IMR-90 (cell line): Measurements from ENCODE around the gene RNF213. TPM values are rescaled to one million over a fixed set of nuclear protein-coding genes. Genes with fewer than 3 reads are reported as not detected.

ENCODE experiments used
- ATAC-seq: fragments of 200-7000 bp; cut with Tn5 transposase; 2 replicates; pipeline ENCODE4 v1.9.1; 2020; ENCODE audit warnings: low read depth, mild to moderate bottlenecking, moderate library complexity
- BruUV-seq: library from RNA; stranded (reverse); fragments of 400-500 nt; replicated peaks from 2 replicates; lab custom pipeline; 2021; lab: Mats Ljungman, UMichigan
- CTCF ChIA-PET: fragments of 300-600 bp; formaldehyde crosslinking; extraction: SDS; loops from one replicate; lab custom pipeline; 2021; ENCODE audit warnings: antibody characterized with exemption; lab: Yijun Ruan, JAX
- POLR2A ChIA-PET: fragments of 300-600 bp; sonication (Branson Sonifier 250); formaldehyde crosslinking; loops from one replicate; lab custom pipeline; 2022; ENCODE audit warnings: antibody characterized with exemption; ENCODE audit not compliant: unreplicated experiment; lab: Charles Lee
- DNase-seq: peaks from one replicate; pipeline ENCODE4 v3.0.0; 2013
- H2AFZ ChIP-seq: replicated peaks from 2 replicates; pipeline ENCODE3; 2013; ENCODE audit warnings: low read length, mild to moderate bottlenecking; ENCODE audit not compliant: poor library complexity
- H2AK5ac ChIP-seq: 2 replicates; pipeline ENCODE4 v1.6.1; 2013; ENCODE audit warnings: low read depth, low read length, inconsistent platforms
- H2AK9ac ChIP-seq: replicated peaks from 2 replicates; pipeline ENCODE3; 2013; ENCODE audit warnings: mild to moderate bottlenecking, low read depth, low read length, moderate library complexity; ENCODE audit not compliant: poor library complexity
- H2BK120ac ChIP-seq: 2 replicates; pipeline ENCODE4 v1.6.1; 2013; ENCODE audit warnings: low read depth, low read length, inconsistent platforms
- H2BK15ac ChIP-seq: 3 replicates; pipeline ENCODE4 v1.6.1; 2013; ENCODE audit warnings: low read depth, low read length, inconsistent platforms
- H2BK20ac ChIP-seq: 2 replicates; pipeline ENCODE4 v1.6.1; 2013; ENCODE audit warnings: low read depth, mild to moderate bottlenecking, inconsistent platforms, low read length, moderate library complexity
- H2BK5ac ChIP-seq: 2 replicates; pipeline ENCODE4 v1.6.1; 2013; ENCODE audit warnings: mild to moderate bottlenecking, low read depth, low read length, inconsistent platforms; ENCODE audit not compliant: poor library complexity, severe bottlenecking
- H3K14ac ChIP-seq: replicated peaks from 2 replicates; pipeline ENCODE4 v1.6.1; 2013; ENCODE audit warnings: low read depth, low read length, inconsistent platforms
- H3K18ac ChIP-seq: 2 replicates; pipeline ENCODE4 v1.6.1; 2013; ENCODE audit warnings: low read depth, low read length, control low read depth
- H3K23ac ChIP-seq: 2 replicates; pipeline ENCODE4 v1.6.1; 2013; ENCODE audit warnings: low read depth, low read length, inconsistent platforms
- H3K27ac ChIP-seq: 2 replicates; pipeline ENCODE4 v1.5.1; 2013; ENCODE audit warnings: mild to moderate bottlenecking, control low read depth, low read length; ENCODE audit not compliant: insufficient read depth
- H3K27me3 ChIP-seq: 2 replicates; pipeline ENCODE4 v1.6.1; 2013; ENCODE audit warnings: low read length; ENCODE audit not compliant: control insufficient read depth, insufficient read depth
- H3K36me3 ChIP-seq: 2 replicates; pipeline ENCODE4 v1.6.1; 2013; ENCODE audit warnings: low read length, mixed read lengths; ENCODE audit not compliant: control insufficient read depth, insufficient read depth
- H3K4ac ChIP-seq: 2 replicates; pipeline ENCODE4 v1.6.1; 2013; ENCODE audit warnings: low read depth, low read length, inconsistent platforms
- H3K4me1 ChIP-seq: 2 replicates; pipeline ENCODE4 v1.6.1; 2013; ENCODE audit warnings: low read length, mixed read lengths; ENCODE audit not compliant: control insufficient read depth, insufficient read depth
- H3K4me2 ChIP-seq: 2 replicates; pipeline ENCODE4 v1.6.1; 2013; ENCODE audit warnings: low read depth, mild to moderate bottlenecking, control low read depth, low read length, moderate library complexity
- H3K4me3 ChIP-seq: 2 replicates; pipeline ENCODE4 v1.5.1; 2013; ENCODE audit warnings: low read depth, mild to moderate bottlenecking, control low read depth, low read length, moderate library complexity; ENCODE audit not compliant: insufficient read depth
- H3K56ac ChIP-seq: 2 replicates; pipeline ENCODE4 v1.6.1; 2013; ENCODE audit warnings: low read length, inconsistent platforms; ENCODE audit not compliant: insufficient read depth; ENCODE audit errors: extremely low read depth
- H3K79me1 ChIP-seq, 2 experiments: 2 replicates each; pipeline ENCODE4 v1.6.1; 2013; ENCODE audit warnings: low read length in 2 of 2, inconsistent platforms in 1 of 2, low read depth in 1 of 2
- H3K9ac ChIP-seq: 2 replicates; pipeline ENCODE4 v1.6.1; 2013; ENCODE audit warnings: low read depth, low read length, control low read depth
- H3K9me1 ChIP-seq: 2 replicates; pipeline ENCODE4 v1.6.1; 2013; ENCODE audit warnings: low read length, inconsistent platforms; ENCODE audit not compliant: insufficient read depth
- H3K9me3 ChIP-seq: 2 replicates; pipeline ENCODE4 v1.6.1; 2013; ENCODE audit warnings: low read length; ENCODE audit not compliant: control insufficient read depth, insufficient read depth
- H4K20me1 ChIP-seq: 2 replicates; pipeline ENCODE4 v1.6.1; 2013; ENCODE audit warnings: low read length, inconsistent platforms; ENCODE audit not compliant: insufficient read depth
- H4K5ac ChIP-seq: 2 replicates; pipeline ENCODE4 v1.6.1; 2013; ENCODE audit warnings: mild to moderate bottlenecking, low read depth, low read length, control low read depth
- H4K8ac ChIP-seq, 2 experiments: 2 replicates each; pipeline ENCODE4 v1.6.1; 2013; ENCODE audit warnings: low read depth in 2 of 2, low read length in 2 of 2, control low read depth in 1 of 2, inconsistent platforms in 1 of 2
- H4K91ac ChIP-seq: 2 replicates; pipeline ENCODE4 v1.6.1; 2013; ENCODE audit warnings: low read depth, low read length, inconsistent platforms; ENCODE audit not compliant: insufficient read depth
- ELK1 ChIP-seq: fragments of 150-350 bp; IDR thresholded peaks from 2 replicates; pipeline ENCODE4 v1.6.1; 2016; ENCODE audit warnings: low read depth, mild to moderate bottlenecking, low read length, moderate library complexity, borderline replicate concordance
- WGBS, 2 experiments: methylation state at CpG; one replicate each; pipeline versions ENCODE4 v1.1.5 to v1.1.7; 2013; ENCODE audit warnings: missing lambda C conversion rate in 2 of 2; ENCODE audit not compliant: insufficient read length in 1 of 2; ENCODE audit errors: extremely low coverage in 2 of 2; 5-methylcytosine and 5-hydroxymethylcytosine counted together
- dilution Hi-C: fragments of 300-500 bp; cut with HindIII; formaldehyde crosslinking; loops from one replicate; pipeline ENCODE4 v1.14.3; 2018; ENCODE audit warnings: low sequenced_read_pairs; ENCODE audit not compliant: unreplicated experiment
- in situ Hi-C: fragments of 300-500 bp; cut with MboI; formaldehyde crosslinking; loops from 3 replicates; pipeline ENCODE4 v1.14.3; 2019; ENCODE audit warnings: low sequenced_read_pairs, inconsistent platforms, mixed read lengths
- intact Hi-C: fragments of 100-400 bp; cut with micrococcal nuclease; formaldehyde crosslinking; loops from 2 replicates; pipeline ENCODE4 v1.10.0; 2022
- polyA plus RNA-seq, 3 experiments: library from polyadenylated mRNA; depleted of rRNA; stranded (reverse); fragments of >200 nt; gene quantifications; 2 replicates each; pipeline ENCODE4 v1.2.3, GENCODE V29; 2012; ENCODE audit warnings: low replicate concordance in 1 of 3
- total RNA-seq: library from RNA; depleted of rRNA; stranded (reverse); fragments of >200 nt; gene quantifications from 2 replicates; pipeline ENCODE4 v1.2.3, GENCODE V29; 2012
- TF ChIP-seq, protein P1 (sequence below): conservative IDR thresholded peaks from 2 replicates; pipeline ENCODE4 v1.5.1; 2012; ENCODE audit warnings: mild to moderate bottlenecking, low read depth, low read length, improper control_type of control experiment

RNF213 gene
- total and polyA plus RNA-seq, 2 of the 4 experiments (the other 2 are of a cell fraction) = 23.4 to 36.0 TPM

DNA sequence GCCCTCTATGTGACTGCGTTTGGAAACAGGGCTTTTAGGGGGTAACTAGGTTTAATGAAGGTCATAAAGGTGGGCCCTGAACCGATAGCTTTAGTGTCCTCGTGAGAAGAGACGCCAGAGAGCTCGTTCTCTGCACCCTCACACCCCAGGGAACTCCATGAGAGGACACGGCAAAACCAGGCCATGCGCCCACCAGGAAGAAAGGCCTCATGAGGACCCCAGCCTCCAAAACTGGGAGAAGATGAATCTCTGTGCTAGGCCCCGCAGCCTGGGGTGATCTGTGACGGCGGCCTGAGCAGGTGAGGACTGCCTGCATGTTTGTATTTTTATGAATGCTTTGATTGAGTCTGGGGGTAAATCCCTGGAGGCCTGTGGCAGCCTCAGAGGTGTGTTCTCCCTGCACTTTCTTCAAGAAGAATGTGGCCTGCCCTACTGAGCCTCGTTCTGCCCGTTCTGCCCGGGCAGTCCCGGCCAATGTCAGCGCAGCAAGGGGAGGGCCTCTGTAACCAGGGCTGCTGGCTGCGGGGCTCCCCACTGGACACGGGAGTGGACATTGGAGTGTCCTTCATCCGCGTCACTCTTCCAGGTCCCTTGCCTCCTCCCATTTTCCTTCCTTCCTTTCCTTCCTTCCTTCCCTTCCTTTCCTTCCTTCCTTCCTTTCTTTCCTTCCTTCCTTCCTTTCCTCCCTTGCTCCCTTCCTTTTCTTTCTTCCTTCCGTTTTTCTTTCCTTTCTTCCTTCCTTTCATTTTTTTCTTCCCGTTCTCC is 6.8 kb upstream of the RNF213 start:
- H2AFZ ChIP-seq = no peak overlapping the region
- peak overlapping the region; percentile 95 for H2AK9ac ChIP-seq
- no peak overlapping the region for H3K9ac ChIP-seq
- H2AK5ac ChIP-seq = peak overlapping the region; percentile 92
- no peaks in the 10 kb centered on the region for H3K9me3 ChIP-seq
- peak overlapping the region; percentile 93 for H4K91ac ChIP-seq
- H3K23ac ChIP-seq = no peak overlapping the region
- no peaks in the 10 kb centered on the region for H4K20me1 ChIP-seq
- no peak overlapping the region for H3K4me3 ChIP-seq
- H3K27ac ChIP-seq = peak overlapping the region; percentile 80
- intact Hi-C loops (loop anchor here (10.0 kb wide), 1 partner anchor 169 kb away; no protein-coding TSS in a partner anchor), dilution Hi-C loops (no loop called here), in situ Hi-C loops (no loop called here)
- ChIA-PET POLR2A (no interaction called here), CTCF (no interaction called here)
- no peak for TF ChIP-seq ELK1
- TF ChIP-seq, protein P1, sequence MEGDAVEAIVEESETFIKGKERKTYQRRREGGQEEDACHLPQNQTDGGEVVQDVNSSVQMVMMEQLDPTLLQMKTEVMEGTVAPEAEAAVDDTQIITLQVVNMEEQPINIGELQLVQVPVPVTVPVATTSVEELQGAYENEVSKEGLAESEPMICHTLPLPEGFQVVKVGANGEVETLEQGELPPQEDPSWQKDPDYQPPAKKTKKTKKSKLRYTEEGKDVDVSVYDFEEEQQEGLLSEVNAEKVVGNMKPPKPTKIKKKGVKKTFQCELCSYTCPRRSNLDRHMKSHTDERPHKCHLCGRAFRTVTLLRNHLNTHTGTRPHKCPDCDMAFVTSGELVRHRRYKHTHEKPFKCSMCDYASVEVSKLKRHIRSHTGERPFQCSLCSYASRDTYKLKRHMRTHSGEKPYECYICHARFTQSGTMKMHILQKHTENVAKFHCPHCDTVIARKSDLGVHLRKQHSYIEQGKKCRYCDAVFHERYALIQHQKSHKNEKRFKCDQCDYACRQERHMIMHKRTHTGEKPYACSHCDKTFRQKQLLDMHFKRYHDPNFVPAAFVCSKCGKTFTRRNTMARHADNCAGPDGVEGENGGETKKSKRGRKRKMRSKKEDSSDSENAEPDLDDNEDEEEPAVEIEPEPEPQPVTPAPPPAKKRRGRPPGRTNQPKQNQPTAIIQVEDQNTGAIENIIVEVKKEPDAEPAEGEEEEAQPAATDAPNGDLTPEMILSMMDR = no peak
- H3K56ac ChIP-seq = no peak overlapping the region
- peak overlapping the region; percentile 95 for H2BK120ac ChIP-seq
- DNase-seq (no peak), ATAC-seq (no peak)
- peak overlapping the region; percentile 53 for H4K5ac ChIP-seq
- H4K8ac ChIP-seq = peak overlapping the region; percentile 25 to 71; a peak in 3 of 4 replicates
- H3K9me1 ChIP-seq = peaks cover 6% of the 10 kb centered on the region; the same call in 1 of the 2 replicates
- no peaks in the 10 kb centered on the region for H3K79me1 ChIP-seq
- peak overlapping the region; percentile 92 for H2BK15ac ChIP-seq
- H2BK5ac ChIP-seq = peak overlapping the region; percentile 91
- H3K4me2 ChIP-seq = no peak overlapping the region
- no peaks in the 10 kb centered on the region for H3K27me3 ChIP-seq
- no TSS peak for BruUV-seq
- 83% methylated on average over 4 of the region's 21 CpGs; no CpG with 5 or more reads in 1 of the 2 experiments for WGBS, 2 experiments
- peak overlapping the region; percentile 94 for H3K4ac ChIP-seq
- H3K36me3 ChIP-seq = peaks cover 24% of the 10 kb centered on the region
- peak overlapping the region; percentile 91 for H2BK20ac ChIP-seq
- peak overlapping the region; percentile 83 for H3K14ac ChIP-seq
- peak overlapping the region; percentile 31 for H3K18ac ChIP-seq
- H3K4me1 ChIP-seq = peaks cover 8% of the 10 kb centered on the region
